Gastroesophageal sphincter (tissue), 3 donors: ENCODE measurements around the gene YWHAB.

Experiments used
- CTCF ChIP-seq, 4 experiments: fragments of 200-600 bp in 2 of 4; fragments of 450-650 bp in 2 of 4; sonication (generic) in 1 of 4; IDR thresholded peaks; one replicate each; pipeline ENCODE4 v1.5.1; 2017 to 2019; ENCODE audit warnings: antibody characterized with exemption in 4 of 4, mild to moderate bottlenecking in 2 of 4, moderate library complexity in 2 of 4
- POLR2A ChIP-seq, 2 donors: fragments of 450-650 bp; IDR thresholded peaks; one replicate each; pipeline ENCODE4 v1.6.1; 2017; ENCODE audit warnings: antibody characterized with exemption in 2 of 2, mild to moderate bottlenecking in 2 of 2, moderate library complexity in 1 of 2

- TF ChIP-seq CTCF (IDR thresholded peaks at IDR 0.05) (no peak), POLR2A (IDR thresholded peaks at IDR 0.05) (no peak)
Measured at GRCh38 chr20:44950368-44950767, 64.9 kb downstream of the YWHAB start.
